ENCODE measurements around the gene HYAL2. TPM values are rescaled to one million over a fixed set of nuclear protein-coding genes. Genes with fewer than 3 reads are reported as not detected.

HYAL2 gene
- total and polyA plus RNA-seq, 8 donors: 67.2 to 171 (median 91.3) TPM

- Histone ChIP-seq H3K27ac (no peak overlapping the region), H3K27me3 (peaks cover 0 to 3% of the 10 kb centered on the region in 2 donors), H3K4me3 (no peak overlapping the region), H3K4me1 (peaks cover 0 to 14% of the 10 kb centered on the region in 2 donors), H3K9me3 (no peaks in the 10 kb centered on the region), H3K36me3 (peaks cover 0 to 4% of the 10 kb centered on the region in 2 donors)
- no peak for TF ChIP-seq CTCF (IDR thresholded peaks at IDR 0.05)
- intact Hi-C loops (cut with DNase I): no loop called here
- no peak for DNase-seq
- ATAC-seq: no peak
Observed at GRCh38 chr3:50369012-50369670, 46.6 kb upstream of the HYAL2 start.

GRCh38 chr3:50365842-50366220 lies 43.3 kb upstream of the HYAL2 start:
- Histone ChIP-seq H3K27me3 (peaks cover 0 to 3% of the 10 kb centered on the region in 2 donors), H3K9me3 (no peaks in the 10 kb centered on the region), H3K4me1 (peaks cover 0 to 14% of the 10 kb centered on the region in 2 donors), H3K36me3 (peaks cover 0 to 4% of the 10 kb centered on the region in 2 donors), H3K4me3 (peak overlapping the region in 1 of 2 donors; percentile 48), H3K27ac (no peak overlapping the region)
- intact Hi-C loops (cut with DNase I): no loop called here
- TF ChIP-seq CTCF (IDR thresholded peaks at IDR 0.05): no peak
- ATAC-seq (no peak), DNase-seq (peak in 1 of 4 donors; percentile 72)

GRCh38 chr3:50365080-50365841 lies 42.7 kb upstream of the HYAL2 start:
- no peak for TF ChIP-seq CTCF (IDR thresholded peaks at IDR 0.05)
- Histone ChIP-seq H3K36me3 (peaks cover 0 to 4% of the 10 kb centered on the region in 2 donors), H3K4me3 (peak overlapping the region; percentile 29 to 48), H3K4me1 (peaks cover 0 to 14% of the 10 kb centered on the region in 2 donors), H3K27ac (peak overlapping the region in 1 of 2 donors; percentile 13), H3K27me3 (peaks cover 0 to 3% of the 10 kb centered on the region in 2 donors), H3K9me3 (no peaks in the 10 kb centered on the region)
- intact Hi-C loops (cut with DNase I): no loop called here
- DNase-seq: peak; percentile 49 to 96 (median 86)
- peak; percentile 76 for ATAC-seq

GRCh38 chr3:50364573-50365079 lies 42.1 kb upstream of the HYAL2 start:
- H3K27ac ChIP-seq: peak overlapping the region in 1 of 2 donors; percentile 13
- no peaks in the 10 kb centered on the region for H3K27me3 ChIP-seq
- peak overlapping the region; percentile 29 to 48 for H3K4me3 ChIP-seq
- H3K36me3 ChIP-seq: no peaks in the 10 kb centered on the region
- no peaks in the 10 kb centered on the region for H3K9me3 ChIP-seq
- no peak for TF ChIP-seq CTCF (IDR thresholded peaks at IDR 0.05)
- peaks cover 0 to 14% of the 10 kb centered on the region in 2 donors for H3K4me1 ChIP-seq
- intact Hi-C loops (cut with DNase I): no loop called here
- DNase-seq (peak in 1 of 4 donors; percentile 84), ATAC-seq (peak; percentile 12)

- H3K4me3 ChIP-seq: peak overlapping the region in 1 of 2 donors; percentile 74
- H3K4me1 ChIP-seq: peaks cover 31 to 43% of the 10 kb centered on the region in 2 donors
- no peaks in the 10 kb centered on the region for H3K9me3 ChIP-seq
- DNase-seq: no peak
- H3K27ac ChIP-seq: no peak overlapping the region
- intact Hi-C loops (cut with DNase I): no loop called here
- ATAC-seq: peak; percentile 0
- TF ChIP-seq CTCF (IDR thresholded peaks at IDR 0.05): no peak
- H3K36me3 ChIP-seq: peaks cover 0 to 20% of the 10 kb centered on the region in 2 donors
- no peaks in the 10 kb centered on the region for H3K27me3 ChIP-seq
Observed at GRCh38 chr3:50359760-50360110, 37.2 kb upstream of the HYAL2 start.

All from left lung (tissue), 10 donors.